Ascending aorta (tissue), 2 donors: ENCODE results near the gene SYTL1. TPM values are rescaled to one million over a fixed set of nuclear protein-coding genes. Genes with fewer than 3 reads are reported as not detected.

ENCODE experiments used
- DNase-seq, 2 donors: peaks; one replicate each; pipeline ENCODE4 v3.0.0-alpha.2; 2019; ENCODE audit warnings: low spot score in 2 of 2
- H3K27ac ChIP-seq, 2 donors: fragments of 200-600 bp; sonication (generic); one replicate each; pipeline ENCODE4 v1.5.1; 2016 to 2017; ENCODE audit warnings: mild to moderate bottlenecking in 1 of 2
- H3K27me3 ChIP-seq: fragments of 200-600 bp; sonication (generic); one replicate; pipeline ENCODE4 v1.5.1; 2017
- H3K36me3 ChIP-seq, 2 donors: fragments of 200-600 bp; sonication (generic); one replicate each; pipeline ENCODE4 v1.5.1; 2016
- H3K4me1 ChIP-seq, 2 donors: fragments of 200-600 bp; sonication (generic); one replicate each; pipeline ENCODE4 v1.5.1; 2016 to 2017; ENCODE audit warnings: mild to moderate bottlenecking in 1 of 2
- H3K4me3 ChIP-seq, 2 donors: fragments of 200-600 bp; sonication (generic); one replicate each; pipeline ENCODE4 v1.5.1; 2016 to 2017; ENCODE audit warnings: mild to moderate bottlenecking in 1 of 2
- H3K9me3 ChIP-seq, 2 donors: fragments of 200-600 bp; sonication (generic); one replicate each; pipeline ENCODE4 v1.5.1; 2016
- intact Hi-C: fragments of 100-400 bp; cut with DNase I; formaldehyde crosslinking; loops from one replicate; pipeline ENCODE4 v1.15.1; 2023
- total RNA-seq: library from RNA; depleted of rRNA; stranded (reverse); fragments of >200 nt; gene quantifications from one replicate; pipeline ENCODE4 v1.1.0, GENCODE V29; 2016
- TF ChIP-seq, protein P1 (sequence below), 3 experiments: fragments of 200-600 bp in 2 of 3; fragments of 450-650 bp in 1 of 3; sonication (generic) in 2 of 3; IDR thresholded peaks; one replicate each; pipeline ENCODE4 v1.5.1; 2016 to 2019; ENCODE audit warnings: antibody characterized with exemption in 3 of 3, mild to moderate bottlenecking in 1 of 3, moderate library complexity in 1 of 3

The SYTL1 gene, protein sequence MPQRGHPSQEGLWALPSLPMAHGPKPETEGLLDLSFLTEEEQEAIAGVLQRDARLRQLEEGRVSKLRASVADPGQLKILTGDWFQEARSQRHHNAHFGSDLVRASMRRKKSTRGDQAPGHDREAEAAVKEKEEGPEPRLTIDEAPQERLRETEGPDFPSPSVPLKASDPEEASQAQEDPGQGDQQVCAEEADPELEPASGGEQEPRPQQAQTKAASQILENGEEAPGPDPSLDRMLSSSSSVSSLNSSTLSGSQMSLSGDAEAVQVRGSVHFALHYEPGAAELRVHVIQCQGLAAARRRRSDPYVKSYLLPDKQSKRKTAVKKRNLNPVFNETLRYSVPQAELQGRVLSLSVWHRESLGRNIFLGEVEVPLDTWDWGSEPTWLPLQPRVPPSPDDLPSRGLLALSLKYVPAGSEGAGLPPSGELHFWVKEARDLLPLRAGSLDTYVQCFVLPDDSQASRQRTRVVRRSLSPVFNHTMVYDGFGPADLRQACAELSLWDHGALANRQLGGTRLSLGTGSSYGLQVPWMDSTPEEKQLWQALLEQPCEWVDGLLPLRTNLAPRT
- 0.21 TPM for total RNA-seq

- intact Hi-C loops = loop anchor here (5.0 kb wide), 1 partner anchor 41 kb away; the partner anchor contains the start of gene CD164L2
- Histone ChIP-seq H3K27ac (no peak within 1 kb of the TSS), H3K36me3 (peaks cover 3 to 6% of the 10 kb centered on the region in 2 donors), H3K4me1 (no peaks in the 10 kb centered on the region), H3K27me3 (no peaks in the 10 kb centered on the region), H3K9me3 (no peaks in the 10 kb centered on the region), H3K4me3 (peak within 1 kb of the TSS in 1 of 2 donors; percentile 0)
- DNase-seq = no peak
- TF ChIP-seq, protein P1, sequence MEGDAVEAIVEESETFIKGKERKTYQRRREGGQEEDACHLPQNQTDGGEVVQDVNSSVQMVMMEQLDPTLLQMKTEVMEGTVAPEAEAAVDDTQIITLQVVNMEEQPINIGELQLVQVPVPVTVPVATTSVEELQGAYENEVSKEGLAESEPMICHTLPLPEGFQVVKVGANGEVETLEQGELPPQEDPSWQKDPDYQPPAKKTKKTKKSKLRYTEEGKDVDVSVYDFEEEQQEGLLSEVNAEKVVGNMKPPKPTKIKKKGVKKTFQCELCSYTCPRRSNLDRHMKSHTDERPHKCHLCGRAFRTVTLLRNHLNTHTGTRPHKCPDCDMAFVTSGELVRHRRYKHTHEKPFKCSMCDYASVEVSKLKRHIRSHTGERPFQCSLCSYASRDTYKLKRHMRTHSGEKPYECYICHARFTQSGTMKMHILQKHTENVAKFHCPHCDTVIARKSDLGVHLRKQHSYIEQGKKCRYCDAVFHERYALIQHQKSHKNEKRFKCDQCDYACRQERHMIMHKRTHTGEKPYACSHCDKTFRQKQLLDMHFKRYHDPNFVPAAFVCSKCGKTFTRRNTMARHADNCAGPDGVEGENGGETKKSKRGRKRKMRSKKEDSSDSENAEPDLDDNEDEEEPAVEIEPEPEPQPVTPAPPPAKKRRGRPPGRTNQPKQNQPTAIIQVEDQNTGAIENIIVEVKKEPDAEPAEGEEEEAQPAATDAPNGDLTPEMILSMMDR (IDR thresholded peaks at IDR 0.05) = no peak
Measured at GRCh38 chr1:27341525-27342252, at the start of gene SYTL1. SYTL1 (plus strand) TSS chr1:27342022; CDS start chr1:27345335, 3,313 bp downstream.

DNA sequence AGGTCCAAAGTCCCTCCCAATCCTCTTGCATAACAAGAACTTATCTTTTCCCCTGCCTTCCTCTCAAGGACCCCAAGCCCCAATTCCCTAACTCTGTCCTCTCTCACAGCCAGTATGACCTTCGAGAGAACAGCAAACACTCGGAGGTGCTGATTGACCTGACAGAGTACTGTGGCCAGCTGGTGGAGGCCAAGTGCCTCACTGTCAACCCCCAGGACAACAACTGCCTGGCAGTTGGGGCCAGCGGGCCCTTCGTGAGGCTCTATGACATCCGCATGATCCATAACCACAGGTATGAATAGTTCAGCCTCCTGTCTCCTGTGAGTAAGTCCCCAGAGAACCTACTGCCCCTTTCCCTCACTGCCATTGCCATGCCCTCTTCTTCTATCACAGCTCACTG lies 49.7 kb upstream of the SYTL1 start:
- TF ChIP-seq, protein P1 (IDR thresholded peaks at IDR 0.05) = no peak
- H3K4me1 ChIP-seq = no peaks in the 10 kb centered on the region
- H3K4me3 ChIP-seq = no peak overlapping the region
- H3K9me3 ChIP-seq = no peaks in the 10 kb centered on the region
- H3K27me3 ChIP-seq = no peaks in the 10 kb centered on the region
- H3K36me3 ChIP-seq = peaks cover 54 to 74% of the 10 kb centered on the region in 2 donors
- H3K27ac ChIP-seq = no peak overlapping the region
- DNase-seq = no peak
- intact Hi-C loops = no loop called here

- intact Hi-C loops = no loop called here
- no peak overlapping the region for H3K27ac ChIP-seq
- peaks cover 56 to 80% of the 10 kb centered on the region in 2 donors for H3K36me3 ChIP-seq
- H3K9me3 ChIP-seq = no peaks in the 10 kb centered on the region
- TF ChIP-seq, protein P1 (IDR thresholded peaks at IDR 0.05) = no peak
- DNase-seq = peak in 1 of 2 donors; percentile 30
- no peak overlapping the region for H3K4me3 ChIP-seq
- H3K27me3 ChIP-seq = no peaks in the 10 kb centered on the region
- peaks cover 0 to 4% of the 10 kb centered on the region in 2 donors for H3K4me1 ChIP-seq
Measured at GRCh38 chr1:27293915-27294314, 47.9 kb upstream of the SYTL1 start.

DNA sequence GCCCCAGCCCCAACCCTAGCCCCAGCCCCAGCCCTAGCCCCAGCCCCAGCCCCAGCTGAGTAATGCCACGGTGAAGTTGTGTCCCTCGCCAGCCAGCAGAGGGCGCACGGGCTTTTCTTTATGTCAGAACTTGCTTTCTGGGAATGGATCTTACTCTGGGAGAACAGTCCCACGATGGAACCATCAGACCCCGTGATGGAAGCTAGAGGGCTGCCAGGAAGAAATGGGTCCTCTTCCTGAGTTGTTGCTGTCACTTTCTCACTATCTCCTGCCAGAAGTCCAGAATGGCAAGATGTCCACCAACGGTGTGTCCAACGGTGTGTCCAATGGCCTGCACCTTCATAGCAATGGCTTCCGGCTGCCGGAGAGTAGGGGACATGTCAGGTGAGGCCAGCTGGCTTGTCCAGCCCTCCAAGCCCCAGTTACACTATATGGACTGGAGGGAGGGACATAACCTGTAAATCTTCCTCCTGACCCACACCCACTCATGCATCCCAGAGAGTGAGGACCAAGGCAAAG lies 45.0 kb upstream of the SYTL1 start:
- peaks cover 51 to 70% of the 10 kb centered on the region in 2 donors for H3K36me3 ChIP-seq
- intact Hi-C loops = loop anchor here (5.0 kb wide), 1 partner anchor 365 kb away; no protein-coding TSS in a partner anchor
- peak in 1 of 2 donors; percentile 80 for DNase-seq

DNA sequence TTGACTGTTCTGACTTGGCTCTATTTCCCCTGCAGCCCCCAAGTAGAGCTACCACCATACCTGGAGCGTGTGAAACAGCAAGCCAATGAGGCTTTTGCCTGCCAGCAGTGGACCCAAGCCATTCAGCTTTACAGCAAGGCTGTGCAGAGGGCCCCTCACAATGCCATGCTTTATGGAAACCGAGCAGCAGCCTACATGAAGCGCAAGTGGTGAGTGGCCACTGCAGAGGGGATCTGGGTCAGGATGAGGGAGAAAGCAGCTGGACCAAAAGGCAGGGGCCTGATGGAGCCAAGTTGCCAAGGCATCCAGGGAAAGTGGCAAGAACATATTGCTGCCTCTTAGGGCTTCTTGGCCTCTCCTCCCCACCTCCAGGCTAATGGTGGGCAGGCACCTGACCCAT lies 43.9 kb upstream of the SYTL1 start:
- TF ChIP-seq, protein P1 (IDR thresholded peaks at IDR 0.05) = no peak
- Histone ChIP-seq H3K4me1 (peaks cover 0 to 15% of the 10 kb centered on the region in 2 donors), H3K27ac (peak overlapping the region in 1 of 2 donors; percentile 71), H3K36me3 (peaks cover 52 to 69% of the 10 kb centered on the region in 2 donors), H3K9me3 (no peaks in the 10 kb centered on the region), H3K4me3 (no peak overlapping the region), H3K27me3 (no peaks in the 10 kb centered on the region)
- intact Hi-C loops = loop anchor here (5.0 kb wide), 1 partner anchor 364 kb away; no protein-coding TSS in a partner anchor
- peak in 1 of 2 donors; percentile 59 for DNase-seq

More for the DNA sequence above, 45.0 kb upstream of the SYTL1 start:
- TF ChIP-seq, protein P1 (IDR thresholded peaks at IDR 0.05) = peak; percentile 46 to 79 (median 79)
- H3K4me3 ChIP-seq = no peak overlapping the region
- peaks cover 0 to 15% of the 10 kb centered on the region in 2 donors for H3K4me1 ChIP-seq
- no peaks in the 10 kb centered on the region for H3K9me3 ChIP-seq
- no peaks in the 10 kb centered on the region for H3K27me3 ChIP-seq
- no peak overlapping the region for H3K27ac ChIP-seq
